ENCODE measurements around the gene RALGAPB.
"Not testable (repeated sequence)": the region's sequence is repeated elsewhere in the genome, so short reads cannot be mapped to it uniquely, and the experiment has no call there.

RALGAPB gene

GRCh38 chr20:38499366-38499765, 26.7 kb downstream of the RALGAPB start:
- DNase-seq: no peak

DNA sequence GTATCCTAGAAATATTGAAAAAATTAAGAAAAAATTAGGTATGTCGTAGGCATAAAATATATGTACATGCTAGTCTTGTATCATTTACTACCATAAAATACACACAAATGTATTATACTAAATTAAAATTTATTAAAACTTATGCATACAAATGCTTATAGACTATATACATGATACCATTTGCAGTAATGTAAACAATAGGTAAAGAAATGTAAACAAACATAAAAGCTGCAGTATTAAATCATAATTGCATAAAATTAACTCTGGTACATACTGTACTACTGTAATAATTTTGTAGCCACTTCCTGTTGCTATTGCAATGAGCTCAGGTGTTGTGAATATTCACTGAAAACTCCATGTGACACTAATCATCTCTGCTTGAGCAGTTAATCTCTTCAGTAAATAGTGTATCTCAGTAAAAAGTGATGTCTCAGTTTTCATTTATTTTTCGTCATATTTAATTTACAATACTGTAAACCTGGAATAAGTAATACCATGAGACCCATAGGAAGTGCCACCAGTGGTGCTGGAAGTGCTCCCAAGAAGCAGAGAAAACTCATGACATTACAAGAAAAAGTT, 29.3 kb downstream of the RALGAPB start:
- no peak for DNase-seq

GRCh38 chr20:38504368-38505090, 31.9 kb downstream of the RALGAPB start:
- no peak for DNase-seq

GRCh38 chr20:38505091-38505455, 32.4 kb downstream of the RALGAPB start:
- no peak for DNase-seq

DNA sequence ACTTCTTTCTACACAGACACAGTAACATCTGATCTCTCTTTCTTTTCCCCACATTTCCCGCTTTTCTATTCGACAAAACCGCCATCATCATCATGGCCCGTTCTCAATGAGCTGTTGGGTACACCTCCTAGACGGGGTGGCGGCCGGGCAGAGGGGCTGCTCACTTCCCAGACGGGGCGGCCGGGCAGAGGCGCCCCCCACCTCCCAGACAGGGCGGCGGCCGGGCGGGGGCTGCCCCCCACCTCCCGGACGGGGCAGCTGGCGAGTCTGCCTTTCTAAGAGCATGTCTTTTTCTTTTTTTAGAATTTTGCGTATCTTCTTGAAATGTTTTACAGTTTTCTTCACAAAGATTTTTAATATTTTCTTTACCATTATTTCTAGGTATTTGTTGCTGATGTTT, 39.1 kb downstream of the RALGAPB start:
- DNase-seq: not testable (repeated sequence)

GRCh38 chr20:38514185-38514584, 41.5 kb downstream of the RALGAPB start:
- no peak for DNase-seq

DNA sequence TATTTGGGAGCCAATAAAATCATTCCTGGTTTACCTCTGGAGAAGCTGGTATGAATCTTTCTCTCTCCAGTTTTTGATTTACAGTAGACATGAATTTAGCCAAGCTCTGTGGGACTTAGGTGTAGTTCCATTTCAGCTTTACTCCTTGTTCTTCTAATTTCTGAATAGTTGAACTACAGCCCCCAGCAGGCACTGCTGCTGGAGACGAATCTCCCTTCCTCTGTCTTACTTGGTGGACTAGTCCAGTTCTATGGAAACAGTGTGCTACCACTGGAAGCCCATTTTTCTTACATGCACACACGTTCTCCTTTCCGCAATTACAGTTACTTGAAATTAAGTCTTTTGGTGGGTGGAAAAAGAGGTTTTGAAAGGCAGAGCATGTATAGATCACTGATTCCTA, 42.3 kb downstream of the RALGAPB start:
- DNase-seq: no peak

DNA sequence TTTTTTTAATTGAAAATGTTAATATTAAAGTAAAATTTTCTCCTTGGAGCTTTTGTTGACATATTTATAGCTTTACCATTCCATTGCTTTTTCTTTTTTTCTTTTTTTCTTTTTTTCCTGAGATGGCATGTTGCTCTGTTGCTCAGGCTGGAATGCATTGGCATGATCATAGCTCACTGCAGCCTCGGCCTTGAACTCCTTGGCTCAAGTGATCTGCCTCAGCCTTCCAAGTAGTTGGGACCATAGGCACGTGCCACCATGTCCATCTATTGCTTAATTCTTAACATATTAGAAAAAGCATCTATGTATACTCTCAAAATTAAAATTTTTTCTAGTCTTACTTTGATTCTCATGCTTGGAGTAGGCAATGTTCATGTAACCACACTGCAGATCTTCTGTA, 43.0 kb downstream of the RALGAPB start:
- no peak for DNase-seq

- DNase-seq: no peak
These were observed 46.8 kb downstream of the RALGAPB start for GRCh38 chr20:38519426-38519825.

DNA sequence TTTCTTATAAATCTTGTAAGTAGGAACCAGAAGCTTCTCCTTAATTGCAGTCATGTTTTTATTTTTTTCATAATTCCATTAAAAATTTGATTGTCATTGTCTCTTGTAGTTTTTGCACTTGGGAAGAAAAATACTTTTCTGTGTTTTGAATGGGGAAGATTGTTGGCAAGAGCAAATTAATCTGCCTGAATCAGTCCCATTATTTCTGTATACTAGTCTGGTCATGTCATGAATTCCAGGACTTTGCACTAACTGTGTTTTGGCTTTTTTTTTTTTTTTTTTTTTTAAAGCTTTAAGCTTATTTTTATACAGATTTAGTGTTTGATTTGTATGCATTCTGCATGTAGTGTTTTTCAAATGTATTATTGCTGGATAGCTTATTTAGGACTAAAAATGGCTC, 47.6 kb downstream of the RALGAPB start:
- no peak for DNase-seq

DNA sequence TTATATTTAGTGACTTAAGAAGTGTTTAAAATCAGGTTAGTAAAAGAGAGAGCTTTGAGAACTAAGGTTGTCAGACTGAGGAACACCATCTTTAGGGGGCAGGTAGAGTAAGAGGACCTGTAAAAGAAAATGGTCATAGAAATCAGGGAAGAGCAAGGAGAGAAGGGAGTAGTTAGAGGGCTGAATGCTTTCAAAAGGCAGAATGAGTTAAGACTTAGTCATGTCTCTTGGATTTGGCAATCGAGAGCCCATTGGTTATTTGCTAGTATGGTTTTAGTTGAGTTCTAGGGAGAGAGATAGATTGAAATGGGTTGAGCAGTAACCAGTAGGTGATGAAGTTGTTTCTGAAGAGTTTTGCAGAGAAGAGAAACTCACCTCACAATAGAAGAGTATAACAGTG, 51.1 kb downstream of the RALGAPB start:
- DNase-seq: no peak

DNA sequence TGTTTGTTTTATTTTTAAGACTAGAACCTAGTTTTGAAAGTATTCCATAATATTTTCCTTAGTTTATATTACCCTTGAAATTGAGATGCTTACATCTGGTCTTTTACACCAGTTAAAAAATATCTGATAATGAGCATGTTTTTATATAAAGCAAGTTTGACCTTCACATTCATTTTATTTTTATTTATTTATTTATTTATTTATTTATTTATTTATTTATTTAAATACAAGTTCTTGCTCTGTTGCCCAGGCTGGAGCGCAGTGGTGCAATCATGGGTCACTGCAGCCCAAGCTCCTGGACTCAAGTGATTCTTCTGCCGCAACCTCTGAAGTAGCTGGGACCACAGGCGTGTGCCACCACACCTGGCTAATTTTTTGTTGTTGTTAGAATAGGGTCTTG, 55.5 kb downstream of the RALGAPB start:
- DNase-seq: no peak

GRCh38 chr20:38531021-38531420, 58.4 kb downstream of the RALGAPB start:
- DNase-seq: no peak

- no peak for DNase-seq
These were observed 62.1 kb downstream of the RALGAPB start for GRCh38 chr20:38534756-38535155.

DNA sequence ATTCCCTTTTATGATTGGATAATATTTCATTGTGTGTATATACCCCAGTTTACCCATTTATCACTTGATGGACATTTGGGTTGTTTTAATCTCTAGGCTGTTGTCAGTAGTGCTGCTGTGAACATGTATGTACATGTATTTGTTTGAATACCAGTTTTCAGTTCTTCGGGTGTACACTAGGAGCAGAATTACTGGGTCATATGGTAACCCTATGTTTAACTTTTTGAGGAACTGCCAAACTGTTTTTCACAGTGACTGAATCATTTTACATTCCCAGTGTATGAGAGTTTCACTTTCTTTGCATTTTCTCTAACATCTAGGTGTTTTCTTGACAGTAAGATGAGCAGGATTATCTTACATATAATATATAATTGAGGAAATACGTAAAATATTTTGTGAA, 63.7 kb downstream of the RALGAPB start:
- no peak for DNase-seq

GRCh38 chr20:38537176-38537575, 64.5 kb downstream of the RALGAPB start:
- DNase-seq: no peak

- DNase-seq: no peak
These were observed 66.1 kb downstream of the RALGAPB start for GRCh38 chr20:38538789-38539188.

- DNase-seq: no peak
These were observed 70.6 kb downstream of the RALGAPB start for GRCh38 chr20:38543014-38543906.

DNA sequence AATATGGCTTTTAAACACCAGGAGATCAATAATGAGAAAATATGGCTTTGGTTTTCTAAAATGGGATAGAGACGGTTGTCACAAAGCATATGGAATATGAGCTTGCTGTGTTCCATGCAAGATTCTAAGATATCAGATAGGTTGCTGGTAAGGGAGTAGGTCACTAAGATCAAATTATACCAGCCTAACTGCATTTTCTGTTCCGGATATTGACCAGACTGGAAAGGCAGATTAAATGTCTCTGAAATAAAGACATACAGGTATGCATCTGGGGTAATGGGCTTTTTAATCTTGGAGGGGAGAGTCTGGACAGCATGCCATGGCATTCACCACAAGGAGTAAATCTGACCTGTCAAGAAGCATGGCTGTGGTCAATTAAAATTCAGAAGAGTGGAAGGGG, 73.1 kb downstream of the RALGAPB start:
- no peak for DNase-seq

GRCh38 chr20:38547288-38548085, 74.8 kb downstream of the RALGAPB start:
- no peak for DNase-seq

DNA sequence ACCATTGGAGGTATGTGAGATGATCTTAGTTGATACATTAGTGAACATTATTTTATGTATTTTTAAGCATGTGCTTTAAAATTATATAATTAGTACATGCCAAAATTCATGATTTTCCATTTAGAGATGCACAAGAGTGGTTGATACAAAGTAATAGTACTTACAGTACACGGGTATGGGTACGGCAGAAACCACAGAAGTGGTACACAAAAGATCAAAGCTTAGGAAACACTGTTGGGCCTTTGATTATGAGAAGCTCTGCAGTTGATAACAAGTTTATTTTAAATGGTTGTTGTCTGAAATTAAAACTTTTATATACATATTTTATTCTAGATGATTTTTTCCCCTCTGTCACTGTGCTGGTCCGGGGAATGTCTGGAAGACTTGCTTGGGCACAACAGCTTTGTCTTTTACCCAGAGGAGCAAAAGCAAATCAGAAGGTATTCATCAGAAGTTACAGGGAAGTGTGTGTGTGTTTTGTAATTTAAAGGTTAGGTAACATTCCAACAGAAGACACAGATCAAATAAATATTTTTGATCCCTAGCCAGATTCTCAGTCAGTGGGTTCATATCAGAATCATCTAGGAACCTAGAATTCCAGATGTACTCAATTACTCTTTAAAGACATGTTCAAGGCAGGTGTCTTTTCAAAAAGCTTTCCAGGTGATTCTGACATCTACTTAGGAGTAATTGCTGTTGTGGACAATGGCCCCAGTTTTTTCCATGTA, 75.9 kb downstream of the RALGAPB start:
- DNase-seq: no peak

DNA sequence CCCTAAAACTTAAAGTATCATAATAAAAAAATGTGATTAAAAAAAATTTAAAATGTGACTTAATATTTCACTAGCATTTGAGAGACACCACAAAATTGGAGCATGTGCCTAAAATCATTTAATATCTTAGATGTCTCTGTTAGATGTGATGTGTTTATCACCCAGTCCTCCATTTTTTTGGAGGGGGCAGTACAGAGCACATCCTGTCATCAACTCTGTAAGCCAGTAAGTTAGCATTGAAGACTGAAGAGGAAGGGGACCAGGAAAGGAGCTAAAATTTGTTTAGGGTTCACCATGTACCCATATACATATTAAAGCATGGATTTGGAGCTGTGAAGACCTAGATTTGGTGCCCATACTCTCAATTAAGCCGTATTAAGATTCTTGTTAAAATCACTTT, 77.6 kb downstream of the RALGAPB start:
- DNase-seq: no peak
